Esophagus squamous epithelium (tissue), 5 donors: ENCODE measurements around the gene DDX39B. TPM values are rescaled to one million over a fixed set of nuclear protein-coding genes. Genes with fewer than 3 reads are reported as not detected.

Experiments used
- DNase-seq: peaks from one replicate; lab custom pipeline; 2025; lab: John Stamatoyannopoulos, UW
- H3K27ac ChIP-seq, 4 donors: fragments of 200-600 bp; sonication (generic); one replicate each; pipeline ENCODE4 v1.5.1; 2016 to 2019; ENCODE audit warnings: mild to moderate bottlenecking in 1 of 4
- H3K27me3 ChIP-seq, 4 donors: fragments of 200-600 bp; sonication (generic); 1 replicate in 3 of 4; 2 replicates in 1 of 4; pipeline versions ENCODE4 v1.5.1 to v1.6.0; 2017 to 2021; ENCODE audit warnings: antibody characterized with exemption in 1 of 4
- H3K36me3 ChIP-seq, 3 donors: fragments of 200-600 bp; sonication (generic); one replicate each; pipeline ENCODE4 v1.5.1; 2016 to 2019
- H3K4me1 ChIP-seq, 3 donors: fragments of 200-600 bp; sonication (generic); one replicate each; pipeline ENCODE4 v1.5.1; 2017 to 2019
- H3K4me3 ChIP-seq, 4 donors: fragments of 200-600 bp; sonication (generic); 1 replicate in 3 of 4; 2 replicates in 1 of 4; pipeline ENCODE4 v1.5.1; 2016 to 2019; ENCODE audit warnings: mild to moderate bottlenecking in 2 of 4, moderate library complexity in 1 of 4
- H3K9me3 ChIP-seq, 3 donors: fragments of 200-600 bp; sonication (generic); one replicate each; pipeline ENCODE4 v1.5.1; 2016 to 2019
- CTCF ChIP-seq, 6 experiments: fragments of 450-650 bp in 4 of 6; fragments of 200-600 bp in 2 of 6; sonication (generic) in 2 of 6; IDR thresholded peaks; one replicate each; pipeline ENCODE4 v1.5.1; 2016 to 2019; ENCODE audit warnings: antibody characterized with exemption in 6 of 6, mild to moderate bottlenecking in 4 of 6, moderate library complexity in 4 of 6
- POLR2A ChIP-seq, 4 donors: fragments of 450-650 bp; IDR thresholded peaks; one replicate each; pipeline ENCODE4 v1.6.1; 2017; ENCODE audit warnings: antibody characterized with exemption in 4 of 4, mild to moderate bottlenecking in 4 of 4, moderate library complexity in 3 of 4
- WGBS, 2 donors: methylation state at CpG; one replicate each; pipeline ENCODE4 v1.1.5; 2018; 5-methylcytosine and 5-hydroxymethylcytosine counted together
- intact Hi-C: fragments of 100-400 bp; cut with DNase I; formaldehyde crosslinking; loops from one replicate; pipeline ENCODE4 v1.15.0; 2022
- total RNA-seq, 4 donors: library from RNA; depleted of rRNA; stranded (reverse); fragments of >200 nt; gene quantifications; one replicate each; pipeline ENCODE4 v1.1.0, GENCODE V29; 2016
- donor health status: DM: yes; HTN: yes; CAD: no.

DDX39B gene
- total RNA-seq, 4 donors from 2014 or later = 173 to 320 (median 259) TPM

DNA sequence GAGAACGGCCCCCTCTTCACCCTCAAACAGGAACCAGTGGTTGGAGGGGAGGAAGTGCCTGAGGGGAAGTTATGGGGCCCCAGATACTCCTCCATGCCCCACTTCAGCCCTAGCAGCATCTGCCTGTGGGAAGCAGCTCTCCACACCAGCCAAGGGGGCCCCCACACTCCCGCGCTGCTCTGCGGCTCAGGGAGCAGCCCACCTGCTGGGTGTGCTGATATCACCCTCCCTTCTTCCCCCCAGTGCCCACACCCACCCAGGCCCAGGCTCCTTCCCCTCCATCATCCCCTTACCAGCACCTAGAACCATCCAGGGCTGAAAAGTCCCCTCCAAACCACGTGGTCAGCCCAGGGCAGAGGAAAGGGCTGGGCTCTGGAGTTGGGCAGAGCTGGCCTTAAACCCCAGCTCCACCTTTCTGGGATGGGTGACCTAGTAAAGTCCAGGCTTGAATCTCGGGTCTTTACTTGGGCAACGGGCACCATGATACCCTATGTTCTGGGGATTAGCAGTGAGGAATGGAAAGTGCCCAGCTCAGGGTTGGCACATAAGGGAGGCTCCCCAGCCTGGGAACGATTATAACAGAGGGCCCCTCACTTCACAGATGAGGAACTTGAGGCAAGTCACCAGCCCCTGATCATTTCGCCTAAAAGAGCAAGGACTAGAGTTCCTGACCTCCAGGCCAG, 44.9 kb upstream of the DDX39B start:
- Histone ChIP-seq H3K9me3 (no peaks in the 10 kb centered on the region), H3K27me3 (peaks cover 0 to 25% (median 0%) of the 10 kb centered on the region in 4 donors), H3K4me1 (peaks cover under 1 to 32% (median 15%) of the 10 kb centered on the region in 3 donors), H3K27ac (peak overlapping the region in 2 of 4 donors; percentile 49 to 64), H3K36me3 (no peaks in the 10 kb centered on the region), H3K4me3 (peak overlapping the region in 1 of 4 donors; percentile 12)
- intact Hi-C loops = no loop called here
- TF ChIP-seq POLR2A (IDR thresholded peaks at IDR 0.05) = no peak
- TF ChIP-seq CTCF (IDR thresholded peaks at IDR 0.05) = no peak
- no peak for DNase-seq
- WGBS, 2 donors = 60 to 64% methylated on average over 3 to 5 of the region's 9 CpGs

GRCh38 chr6:31586008-31586407, 44.2 kb upstream of the DDX39B start, which contains the start of gene LST1:
LST1 (plus strand) TSS chr6:31586277; CDS start chr6:31587300, 1,023 bp downstream.
- H3K4me1 ChIP-seq = peaks cover 8 to 40% (median 19%) of the 10 kb centered on the region in 3 donors
- no peaks in the 10 kb centered on the region for H3K9me3 ChIP-seq
- intact Hi-C loops = no loop called here
- H3K36me3 ChIP-seq = no peaks in the 10 kb centered on the region
- 33% methylated on average over 1 of the region's 1 CpG for WGBS, 2 donors
- peak within 1 kb of the TSS in 2 of 4 donors; percentile 49 to 64 for H3K27ac ChIP-seq
- no peak for DNase-seq
- TF ChIP-seq CTCF (IDR thresholded peaks at IDR 0.05) = no peak
- peaks cover 0 to 25% (median 0%) of the 10 kb centered on the region in 4 donors for H3K27me3 ChIP-seq
- H3K4me3 ChIP-seq = peak within 1 kb of the TSS in 1 of 4 donors; percentile 12

GRCh38 chr6:31585491-31585890, 43.7 kb upstream of the DDX39B start:
- no peaks in the 10 kb centered on the region for H3K9me3 ChIP-seq
- no peak for DNase-seq
- peaks cover 0 to 25% (median 0%) of the 10 kb centered on the region in 4 donors for H3K27me3 ChIP-seq
- WGBS, 2 donors = 54 to 67% methylated on average over 2 of the region's 2 CpGs
- H3K27ac ChIP-seq = peak overlapping the region in 2 of 4 donors; percentile 49
- peaks cover 13 to 45% (median 21%) of the 10 kb centered on the region in 3 donors for H3K4me1 ChIP-seq
- H3K36me3 ChIP-seq = no peaks in the 10 kb centered on the region
- no peak overlapping the region for H3K4me3 ChIP-seq
- intact Hi-C loops = no loop called here
- TF ChIP-seq CTCF (IDR thresholded peaks at IDR 0.05) (peak in 1 of 6 experiments; percentile 32), POLR2A (IDR thresholded peaks at IDR 0.05) (no peak)

DNA sequence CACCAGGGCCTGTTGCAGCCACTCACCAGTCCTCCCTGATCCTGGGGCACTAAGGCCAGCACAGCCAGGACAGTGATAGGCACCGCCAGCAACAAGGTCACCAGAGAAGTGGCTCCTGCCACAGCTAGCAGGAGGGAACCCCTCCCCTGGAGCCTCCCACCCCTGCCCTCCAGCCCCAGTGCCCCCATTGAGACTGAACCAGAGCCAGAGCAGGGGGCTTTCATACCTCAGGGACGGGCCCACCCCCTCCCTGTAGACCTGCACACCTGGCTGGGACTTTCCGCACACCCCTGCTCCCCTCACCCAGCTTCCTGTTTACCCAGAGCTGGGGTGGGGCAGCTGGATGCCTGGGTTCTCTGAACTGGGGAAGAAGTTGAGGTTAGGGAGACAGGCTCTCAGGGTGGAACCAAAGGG, 40.4 kb upstream of the DDX39B start, which contains the start of gene LTB:
Gene LTB, minus strand, starts transcription at position 195 of the 414 bp plus-strand sequence. Its CDS starts 7 bp downstream, at position 188.
- no peak for DNase-seq
- Histone ChIP-seq H3K36me3 (no peaks in the 10 kb centered on the region), H3K9me3 (no peaks in the 10 kb centered on the region), H3K27ac (peak within 1 kb of the TSS; percentile 71 to 88 (median 84)), H3K27me3 (peaks cover 0 to 14% (median 0%) of the 10 kb centered on the region in 4 donors), H3K4me3 (peak within 1 kb of the TSS; percentile 53 to 84 (median 77)), H3K4me1 (peaks cover 16 to 45% (median 23%) of the 10 kb centered on the region in 3 donors)
- WGBS, 2 donors = no CpG with 5 or more reads among the region's 3 CpGs
- intact Hi-C loops = no loop called here
- TF ChIP-seq POLR2A (IDR thresholded peaks at IDR 0.05) (peak in 1 of 4 donors; percentile 10), CTCF (IDR thresholded peaks at IDR 0.05) (no peak)
